Smooth muscle cell (in vitro differentiated cells): Measurements from ENCODE around the gene SP110. TPM values are rescaled to one million over a fixed set of nuclear protein-coding genes. Genes with fewer than 3 reads are reported as not detected.
"Not testable (repeated sequence)": the region's sequence is repeated elsewhere in the genome, so short reads cannot be mapped to it uniquely, and the experiment has no call there.

ENCODE experiments used
- DNase-seq: peaks from one replicate; lab custom pipeline; 2025; ENCODE audit not compliant: unreplicated experiment; lab: John Stamatoyannopoulos, UW
- H2AFZ ChIP-seq: fragments of 200-600 bp; sonication (generic); 2 replicates; pipeline ENCODE4 v1.6.0; 2016; ENCODE audit warnings: antibody characterized with exemption, low read depth, mild to moderate bottlenecking
- H3F3A ChIP-seq: fragments of 200-600 bp; sonication (generic); 2 replicates; pipeline ENCODE4 v1.6.0; 2017; ENCODE audit warnings: antibody characterized with exemption, low read depth
- H3K27ac ChIP-seq: fragments of 200-600 bp; sonication (generic); 2 replicates; pipeline ENCODE4 v1.5.1; 2016; ENCODE audit warnings: low read depth, mild to moderate bottlenecking
- H3K27me3 ChIP-seq: fragments of 200-600 bp; sonication (generic); 2 replicates; pipeline ENCODE4 v1.6.1; 2016; ENCODE audit warnings: low read depth, mild to moderate bottlenecking
- H3K36me3 ChIP-seq: fragments of 200-600 bp; sonication (generic); 2 replicates; pipeline ENCODE4 v1.5.1; 2016; ENCODE audit warnings: low read depth
- H3K4me1 ChIP-seq: fragments of 200-600 bp; sonication (generic); 2 replicates; pipeline ENCODE4 v1.5.1; 2016; ENCODE audit warnings: low read depth
- H3K4me2 ChIP-seq: fragments of 200-600 bp; sonication (generic); 2 replicates; pipeline ENCODE4 v1.6.0; 2016; ENCODE audit warnings: mild to moderate bottlenecking
- H3K4me3 ChIP-seq: fragments of 200-600 bp; sonication (generic); 2 replicates; pipeline ENCODE4 v1.5.1; 2016; ENCODE audit warnings: mild to moderate bottlenecking
- H3K79me2 ChIP-seq: fragments of 200-600 bp; sonication (generic); 2 replicates; pipeline ENCODE4 v1.6.0; 2016; ENCODE audit warnings: low read depth, mild to moderate bottlenecking
- H3K9ac ChIP-seq: fragments of 200-600 bp; sonication (generic); 2 replicates; pipeline ENCODE4 v1.6.0; 2016; ENCODE audit warnings: low read depth
- H3K9me3 ChIP-seq: fragments of 200-600 bp; sonication (generic); replicated peaks from 2 replicates; pipeline ENCODE4 v1.5.1; 2016; ENCODE audit warnings: low read depth
- H4K20me1 ChIP-seq: fragments of 200-600 bp; sonication (generic); 2 replicates; pipeline ENCODE4 v1.6.0; 2016; ENCODE audit warnings: low read depth
- CTCF ChIP-seq: fragments of 200-600 bp; sonication (generic); IDR thresholded peaks from 2 replicates; pipeline ENCODE4 v1.5.1; 2017; ENCODE audit warnings: borderline replicate concordance, mild to moderate bottlenecking, antibody characterized with exemption; ENCODE audit not compliant: insufficient read depth, poor library complexity, severe bottlenecking
- WGBS: methylation state at CpG from one replicate; pipeline ENCODE4 v1.1.7; 2016; ENCODE audit warnings: low lambda C conversion rate; 5-methylcytosine and 5-hydroxymethylcytosine counted together
- polyA plus RNA-seq: library from polyadenylated mRNA; unstranded; fragments of >200 nt; fragmentation: Nextera tagmentation; extraction: Ambion mirVana; gene quantifications from 2 replicates; pipeline ENCODE4 v1.2.1, GENCODE V29; 2016
- total RNA-seq: library from RNA; depleted of rRNA; stranded (reverse); fragments of >200 nt; gene quantifications from 2 replicates; pipeline ENCODE4 v1.2.3, GENCODE V29; 2014

SP110 gene
- total and polyA plus RNA-seq, 2 experiments from 2014 or later: 3.2 to 5.6 TPM

- no peaks in the 10 kb centered on the region for H3F3A ChIP-seq
- no peaks in the 10 kb centered on the region for H3K79me2 ChIP-seq
- no peak overlapping the region for H3K4me2 ChIP-seq
- no peak for TF ChIP-seq CTCF
- no peak overlapping the region for H3K27ac ChIP-seq
- no peak for DNase-seq
- no peaks in the 10 kb centered on the region for H3K4me1 ChIP-seq
- WGBS: 94% methylated on average over 3 of the region's 3 CpGs
- H3K36me3 ChIP-seq: no peaks in the 10 kb centered on the region
- no peak overlapping the region for H2AFZ ChIP-seq
- no peaks in the 10 kb centered on the region for H4K20me1 ChIP-seq
- no peaks in the 10 kb centered on the region for H3K9me3 ChIP-seq
- no peak overlapping the region for H3K4me3 ChIP-seq
- H3K27me3 ChIP-seq: no peaks in the 10 kb centered on the region
- H3K9ac ChIP-seq: no peak overlapping the region
These were observed 7.4 kb upstream of the SP110 start for GRCh38 chr2:230227216-230227615.

GRCh38 chr2:230226051-230226551 is 6.3 kb upstream of the SP110 start:
- Histone ChIP-seq H3K4me2 (no peak overlapping the region), H2AFZ (no peak overlapping the region), H3K4me1 (no peaks in the 10 kb centered on the region), H3K79me2 (no peaks in the 10 kb centered on the region), H3K9ac (no peak overlapping the region), H3K9me3 (no peaks in the 10 kb centered on the region), H3K27ac (no peak overlapping the region), H3K4me3 (no peak overlapping the region), H4K20me1 (no peaks in the 10 kb centered on the region), H3F3A (no peaks in the 10 kb centered on the region), H3K36me3 (no peaks in the 10 kb centered on the region), H3K27me3 (no peaks in the 10 kb centered on the region)
- TF ChIP-seq CTCF: no peak
- 95% methylated on average over 4 of the region's 4 CpGs for WGBS
- no peak for DNase-seq

- 94% methylated on average over 8 of the region's 8 CpGs for WGBS
- no peak for TF ChIP-seq CTCF
- Histone ChIP-seq H4K20me1 (no peaks in the 10 kb centered on the region), H2AFZ (no peak within 1 kb of the TSS), H3K27ac (no peak within 1 kb of the TSS), H3K9ac (no peak within 1 kb of the TSS), H3K4me2 (no peak within 1 kb of the TSS), H3F3A (no peaks in the 10 kb centered on the region), H3K9me3 (no peaks in the 10 kb centered on the region), H3K27me3 (no peaks in the 10 kb centered on the region), H3K4me1 (peaks cover 1% of the 10 kb centered on the region), H3K4me3 (no peak within 1 kb of the TSS), H3K36me3 (no peaks in the 10 kb centered on the region), H3K79me2 (no peaks in the 10 kb centered on the region)
- DNase-seq: no peak
These were observed 5.7 kb upstream of the SP110 start, which contains the start of gene SP140 for GRCh38 chr2:230225486-230225885. Gene SP140 (plus strand): TSS chr2:230225736. CDS start chr2:230225845, 109 bp downstream.

GRCh38 chr2:230224458-230224857 is 4.7 kb upstream of the SP110 start:
- DNase-seq: no peak
- H3K4me2 ChIP-seq: no peak overlapping the region
- H3K27ac ChIP-seq: no peak overlapping the region
- H3F3A ChIP-seq: no peaks in the 10 kb centered on the region
- H3K79me2 ChIP-seq: no peaks in the 10 kb centered on the region
- peaks cover 7% of the 10 kb centered on the region for H3K4me1 ChIP-seq
- H3K36me3 ChIP-seq: no peaks in the 10 kb centered on the region
- no peaks in the 10 kb centered on the region for H3K27me3 ChIP-seq
- H3K9ac ChIP-seq: no peak overlapping the region
- H3K4me3 ChIP-seq: no peak overlapping the region
- no peak overlapping the region for H2AFZ ChIP-seq
- H3K9me3 ChIP-seq: no peaks in the 10 kb centered on the region
- no peak for TF ChIP-seq CTCF
- H4K20me1 ChIP-seq: no peaks in the 10 kb centered on the region

GRCh38 chr2:230222829-230223228 is 3.0 kb upstream of the SP110 start:
- not testable (repeated sequence) for H3F3A ChIP-seq, H3K4me2 ChIP-seq, DNase-seq

More at GRCh38 chr2:230222829-230223228, 3.0 kb upstream of the SP110 start:
- H2AFZ ChIP-seq, H4K20me1 ChIP-seq, H3K27ac ChIP-seq, H3K9me3 ChIP-seq, H3K79me2 ChIP-seq, H3K27me3 ChIP-seq, H3K36me3 ChIP-seq, H3K4me3 ChIP-seq, H3K9ac ChIP-seq: not testable (repeated sequence)
- WGBS: 75% methylated on average over 4 of the region's 4 CpGs
- peaks cover 11% of the 10 kb centered on the region for H3K4me1 ChIP-seq
